MCF 10A (cell line): ENCODE measurements around the gene CHST11. TPM values are rescaled to one million over a fixed set of nuclear protein-coding genes. Genes with fewer than 3 reads are reported as not detected.

Experiments used
- BruUV-seq: library from RNA; stranded (reverse); fragments of 400-500 nt; replicated peaks from 2 replicates; lab custom pipeline; 2021; lab: Mats Ljungman, UMichigan
- CTCF ChIA-PET: fragments of 300-600 bp; sonication (Branson Sonifier 250); formaldehyde crosslinking; extraction: SDS; loops from one replicate; lab custom pipeline; 2021; ENCODE audit warnings: antibody characterized with exemption, inconsistent platforms; lab: Yijun Ruan, JAX
- POLR2A ChIA-PET: fragments of 300-600, 350-650 bp; sonication (Branson Sonifier 250); formaldehyde crosslinking; extraction: SDS; loops from one replicate; lab custom pipeline; 2020; ENCODE audit warnings: antibody characterized with exemption, inconsistent platforms; lab: Yijun Ruan, JAX
- DNase-seq: peaks from one replicate; pipeline ENCODE4 v3.0.0-alpha.2; 2018; ENCODE audit not compliant: unreplicated experiment
- H3K27ac Mint-ChIP-seq: one replicate; pipeline ENCODE4 v1.8.0; 2022; ENCODE audit warnings: mild to moderate bottlenecking, low read depth, mixed read lengths; ENCODE audit not compliant: unreplicated experiment
- H3K27me3 Mint-ChIP-seq: one replicate; pipeline ENCODE4 v1.8.0; 2022; ENCODE audit warnings: mixed read lengths; ENCODE audit not compliant: insufficient read depth, unreplicated experiment
- H3K36me3 Mint-ChIP-seq: one replicate; pipeline ENCODE4 v1.8.0; 2022; ENCODE audit warnings: mild to moderate bottlenecking, moderate library complexity, mixed read lengths; ENCODE audit not compliant: insufficient read depth, unreplicated experiment
- H3K4me1 Mint-ChIP-seq: one replicate; pipeline ENCODE4 v1.8.0; 2022; ENCODE audit warnings: mixed read lengths; ENCODE audit not compliant: insufficient read depth, unreplicated experiment
- H3K4me3 Mint-ChIP-seq: one replicate; pipeline ENCODE4 v1.8.0; 2022; ENCODE audit warnings: mild to moderate bottlenecking, moderate library complexity, mixed read lengths; ENCODE audit not compliant: unreplicated experiment
- H3K9me3 Mint-ChIP-seq: one replicate; pipeline ENCODE4 v1.8.0; 2022; ENCODE audit warnings: mixed read lengths; ENCODE audit not compliant: unreplicated experiment
- intact Hi-C: fragments of 100-400 bp; cut with micrococcal nuclease; formaldehyde crosslinking; loops from 2 replicates; pipeline ENCODE4 v1.14.1; 2022
- total RNA-seq: library from RNA; stranded (reverse); gene quantifications from 2 replicates; pipeline ENCODE4 v1.2.3, GENCODE V29; 2022
- TF ChIP-seq, protein P1 (sequence below): fragments of 200-600 bp; IDR thresholded peaks from one replicate; pipeline ENCODE4 v1.8.0; 2022; ENCODE audit warnings: antibody characterized with exemption, mild to moderate bottlenecking; ENCODE audit not compliant: unreplicated experiment

CHST11 gene
- total RNA-seq, 1 experiment from 2014 or later: 5.3 TPM

- no peak for DNase-seq
- no peak overlapping the region for H3K27ac Mint-ChIP-seq
- H3K36me3 Mint-ChIP-seq: no peaks in the 10 kb centered on the region
- no peaks in the 10 kb centered on the region for H3K27me3 Mint-ChIP-seq
- H3K4me1 Mint-ChIP-seq: no peaks in the 10 kb centered on the region
- ChIA-PET POLR2A (no interaction called here), CTCF (interaction anchor here (1.1 kb wide), 1 partner anchor 9 kb away, joined by 5 read pairs; no protein-coding TSS in a partner anchor)
- no peaks in the 10 kb centered on the region for H3K9me3 Mint-ChIP-seq
- TF ChIP-seq, protein P1, sequence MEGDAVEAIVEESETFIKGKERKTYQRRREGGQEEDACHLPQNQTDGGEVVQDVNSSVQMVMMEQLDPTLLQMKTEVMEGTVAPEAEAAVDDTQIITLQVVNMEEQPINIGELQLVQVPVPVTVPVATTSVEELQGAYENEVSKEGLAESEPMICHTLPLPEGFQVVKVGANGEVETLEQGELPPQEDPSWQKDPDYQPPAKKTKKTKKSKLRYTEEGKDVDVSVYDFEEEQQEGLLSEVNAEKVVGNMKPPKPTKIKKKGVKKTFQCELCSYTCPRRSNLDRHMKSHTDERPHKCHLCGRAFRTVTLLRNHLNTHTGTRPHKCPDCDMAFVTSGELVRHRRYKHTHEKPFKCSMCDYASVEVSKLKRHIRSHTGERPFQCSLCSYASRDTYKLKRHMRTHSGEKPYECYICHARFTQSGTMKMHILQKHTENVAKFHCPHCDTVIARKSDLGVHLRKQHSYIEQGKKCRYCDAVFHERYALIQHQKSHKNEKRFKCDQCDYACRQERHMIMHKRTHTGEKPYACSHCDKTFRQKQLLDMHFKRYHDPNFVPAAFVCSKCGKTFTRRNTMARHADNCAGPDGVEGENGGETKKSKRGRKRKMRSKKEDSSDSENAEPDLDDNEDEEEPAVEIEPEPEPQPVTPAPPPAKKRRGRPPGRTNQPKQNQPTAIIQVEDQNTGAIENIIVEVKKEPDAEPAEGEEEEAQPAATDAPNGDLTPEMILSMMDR: no peak
- intact Hi-C loops: no loop called here
- no TSS peak for BruUV-seq
- H3K4me3 Mint-ChIP-seq: no peak overlapping the region
Measured at GRCh38 chr12:104723895-104724294, 267.1 kb downstream of the CHST11 start.

GRCh38 chr12:104724992-104725585 is 268.3 kb downstream of the CHST11 start:
- CTCF ChIA-PET: interaction anchor here (0.5 to 1.0 kb wide), 2 partner anchors 52 to 68 kb away, joined by 3 read pairs; no protein-coding TSS in a partner anchor
- TF ChIP-seq, protein P1: no peak
- Mint-ChIP-seq H3K27ac (no peak overlapping the region), H3K4me1 (no peaks in the 10 kb centered on the region), H3K36me3 (no peaks in the 10 kb centered on the region), H3K9me3 (no peaks in the 10 kb centered on the region), H3K27me3 (no peaks in the 10 kb centered on the region), H3K4me3 (no peak overlapping the region)
- intact Hi-C loops: no loop called here
- no peak for DNase-seq
- BruUV-seq: no TSS peak
- POLR2A ChIA-PET: no interaction called here

DNA sequence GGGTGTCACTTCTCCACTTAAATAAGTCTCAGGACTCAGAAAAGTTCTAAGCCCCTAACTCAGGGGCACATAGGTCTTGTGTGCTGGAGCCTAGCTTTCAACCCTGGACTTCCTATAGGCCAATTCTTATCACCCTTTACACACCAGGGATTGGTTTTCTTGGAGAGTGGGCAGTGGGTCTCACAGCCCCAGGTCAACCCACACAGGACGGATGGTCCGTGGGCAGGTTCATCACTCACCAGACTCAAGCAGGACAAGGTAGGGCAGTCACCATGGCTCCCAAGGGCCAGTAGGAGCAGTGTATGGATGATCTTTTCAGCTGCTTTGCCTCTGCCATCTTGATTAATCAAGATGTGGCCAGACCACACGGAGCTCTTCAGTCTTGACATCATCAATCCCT is 268.9 kb downstream of the CHST11 start:
- ChIA-PET POLR2A (no interaction called here), CTCF (interaction anchor here (0.5 to 1.0 kb wide), 2 partner anchors 52 to 69 kb away, joined by 3 read pairs; no protein-coding TSS in a partner anchor)
- no peaks in the 10 kb centered on the region for H3K27me3 Mint-ChIP-seq

DNA sequence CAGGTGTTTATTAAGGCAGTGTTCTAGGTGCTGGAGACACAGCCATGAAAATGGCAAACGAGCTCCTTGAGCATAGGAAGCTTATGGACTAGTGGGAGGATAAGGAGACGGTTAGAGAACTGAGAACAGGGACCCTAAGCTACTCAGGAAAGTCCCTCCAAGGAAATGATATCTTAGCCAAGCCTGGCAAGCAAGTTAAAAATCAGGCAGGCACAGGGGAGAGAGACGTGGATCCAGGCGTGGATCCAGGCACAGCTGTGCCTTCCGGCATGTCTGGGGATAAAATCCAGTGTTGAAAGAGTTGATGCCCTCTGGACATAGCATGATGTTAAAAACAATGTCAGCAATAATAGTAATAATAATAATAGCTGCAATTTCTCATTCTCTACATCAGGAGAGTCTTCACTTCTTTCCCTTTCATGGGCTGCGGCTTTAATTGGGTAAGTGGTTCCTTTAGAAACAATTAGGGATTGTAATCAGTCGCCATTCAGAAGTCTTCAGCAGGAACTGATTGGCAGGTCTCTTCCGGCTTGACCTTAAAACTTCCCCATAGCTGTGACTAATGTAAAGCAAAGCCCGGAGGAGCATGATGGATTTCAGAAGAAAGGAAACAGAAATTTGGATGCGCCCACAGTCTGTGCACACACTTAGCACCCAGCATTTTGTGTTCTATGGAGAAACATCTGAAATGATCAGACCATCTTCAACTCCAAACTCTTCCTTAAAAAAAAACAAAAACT is 271.1 kb downstream of the CHST11 start:
- ChIA-PET CTCF (interaction anchor here (1.3 kb wide), 1 partner anchor 346 kb away, joined by 4 read pairs; no protein-coding TSS in a partner anchor), POLR2A (interaction anchor here (0.5 to 0.7 kb wide), 2 partner anchors 65 to 161 kb away, joined by 3 read pairs; no protein-coding TSS in a partner anchor)
- no peaks in the 10 kb centered on the region for H3K4me1 Mint-ChIP-seq

More for the DNA sequence above, 268.9 kb downstream of the CHST11 start:
- H3K4me1 Mint-ChIP-seq: no peaks in the 10 kb centered on the region
- TF ChIP-seq, protein P1: no peak
- no peak overlapping the region for H3K27ac Mint-ChIP-seq
- no peaks in the 10 kb centered on the region for H3K9me3 Mint-ChIP-seq
- no peak overlapping the region for H3K4me3 Mint-ChIP-seq
- intact Hi-C loops: no loop called here
- BruUV-seq: no TSS peak
- DNase-seq: no peak
- H3K36me3 Mint-ChIP-seq: no peaks in the 10 kb centered on the region

More for the DNA sequence above, 271.1 kb downstream of the CHST11 start:
- no peak overlapping the region for H3K27ac Mint-ChIP-seq
- intact Hi-C loops: no loop called here
- TF ChIP-seq, protein P1: no peak
- no peaks in the 10 kb centered on the region for H3K9me3 Mint-ChIP-seq
- H3K36me3 Mint-ChIP-seq: no peaks in the 10 kb centered on the region
- no peak for DNase-seq
- BruUV-seq: no TSS peak
- H3K4me3 Mint-ChIP-seq: no peak overlapping the region
- no peaks in the 10 kb centered on the region for H3K27me3 Mint-ChIP-seq
